NCI-H2227 (cell line): ENCODE data around the gene OSM.

Experiments
- DNase-seq: peaks from one replicate; lab custom pipeline; 2025; ENCODE audit not compliant: unreplicated experiment; lab: John Stamatoyannopoulos, UW

Gene OSM

GRCh38 chr22:30297991-30298701 lies 31.5 kb upstream of the OSM start:
- DNase-seq: no peak

DNA sequence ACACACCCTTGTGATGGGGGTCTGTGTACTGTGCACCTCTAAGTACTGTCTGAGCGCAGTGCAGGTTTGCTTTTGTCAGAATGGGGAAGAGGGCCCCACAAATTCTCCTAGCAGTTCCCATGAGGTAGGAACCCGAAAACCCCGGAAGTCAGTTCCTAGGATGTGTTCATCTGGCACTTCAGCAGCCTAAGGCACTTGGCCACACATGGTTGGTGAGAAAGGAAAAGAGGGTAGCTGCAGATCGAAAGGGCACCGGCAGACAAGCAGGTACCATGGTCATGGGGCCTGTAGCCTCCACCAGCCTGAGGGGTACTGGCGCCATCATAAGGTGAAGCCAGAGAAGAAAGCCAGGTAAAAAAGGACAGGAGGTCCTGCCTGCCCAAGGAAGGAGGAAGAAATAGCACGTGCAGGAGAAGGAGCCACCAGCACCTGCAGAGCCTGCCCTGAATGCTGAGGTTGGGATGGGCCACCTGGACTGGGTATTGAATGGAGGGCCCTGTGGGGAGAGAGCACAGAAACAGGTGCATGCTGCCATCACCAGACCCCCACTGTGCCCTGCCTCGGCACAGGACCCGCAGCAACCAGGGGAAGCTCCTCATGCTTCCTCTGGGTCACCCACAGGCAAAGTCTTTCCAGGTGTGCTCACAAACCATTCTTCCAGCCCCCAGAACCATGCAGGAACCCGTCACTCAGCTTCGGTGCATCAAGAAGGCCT lies 30.8 kb upstream of the OSM start:
- no peak for DNase-seq

DNA sequence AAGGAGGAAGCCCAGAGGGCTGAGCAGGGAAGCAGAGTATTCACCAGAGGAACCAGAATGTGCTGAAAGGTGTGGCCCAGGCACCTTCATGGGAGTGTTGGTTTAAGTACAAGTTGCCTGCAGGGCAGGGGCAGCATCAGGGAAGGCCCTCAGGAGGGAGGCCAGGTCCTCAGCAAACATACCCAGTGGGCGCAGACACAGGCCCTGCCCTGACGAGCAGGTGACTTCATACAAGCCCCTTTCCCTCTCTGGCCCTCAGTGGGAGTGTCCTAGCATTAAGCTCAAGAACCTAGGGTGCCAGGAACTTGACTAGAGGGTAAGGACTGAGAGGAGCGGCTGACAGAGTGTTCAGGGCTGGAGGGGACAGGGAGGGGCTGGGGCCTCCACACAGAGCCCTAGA lies 30.2 kb upstream of the OSM start:
- no peak for DNase-seq

DNA sequence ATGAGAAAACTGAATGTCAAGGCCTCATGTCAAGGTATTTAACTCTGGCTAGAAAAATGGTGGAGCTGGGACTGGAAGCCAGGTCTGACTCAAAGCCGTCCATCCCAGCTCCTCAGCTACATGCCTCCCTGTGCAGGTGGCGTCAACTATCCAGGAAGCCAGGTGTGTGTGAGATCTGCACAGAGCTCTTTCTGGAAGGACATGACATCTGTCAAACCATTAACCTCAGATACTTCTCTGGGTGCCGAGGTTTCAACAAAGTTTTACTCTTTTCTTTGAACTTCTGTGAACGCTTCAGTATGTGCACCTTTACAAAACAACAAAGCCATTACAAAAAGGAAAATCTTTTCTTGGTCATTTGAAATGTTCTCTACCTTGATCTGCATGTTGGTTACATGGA lies 29.7 kb upstream of the OSM start:
- DNase-seq: no peak

GRCh38 chr22:30295576-30295975 lies 28.9 kb upstream of the OSM start:
- DNase-seq: no peak

GRCh38 chr22:30294830-30295229 lies 28.2 kb upstream of the OSM start:
- DNase-seq: no peak

DNA sequence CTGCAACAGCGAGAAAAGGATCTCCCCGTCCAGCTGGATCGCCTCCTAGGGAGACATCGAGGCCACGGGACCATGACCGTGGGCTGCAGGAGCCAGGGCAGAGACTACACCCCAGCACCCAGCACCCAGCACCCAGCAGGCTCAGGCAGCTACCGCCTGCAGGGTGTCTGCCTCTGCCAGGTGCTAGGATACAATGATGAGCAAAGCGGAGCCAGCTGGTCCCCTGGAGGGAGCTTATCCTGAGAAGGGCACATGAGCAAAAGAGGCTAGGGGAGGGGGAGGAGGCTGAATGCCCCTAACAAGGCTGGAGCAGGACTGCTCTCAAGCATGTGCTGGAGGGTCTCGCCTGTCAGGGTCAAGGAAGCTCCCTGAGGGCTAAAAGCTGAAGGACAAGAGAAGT lies 27.4 kb upstream of the OSM start:
- no peak for DNase-seq

DNA sequence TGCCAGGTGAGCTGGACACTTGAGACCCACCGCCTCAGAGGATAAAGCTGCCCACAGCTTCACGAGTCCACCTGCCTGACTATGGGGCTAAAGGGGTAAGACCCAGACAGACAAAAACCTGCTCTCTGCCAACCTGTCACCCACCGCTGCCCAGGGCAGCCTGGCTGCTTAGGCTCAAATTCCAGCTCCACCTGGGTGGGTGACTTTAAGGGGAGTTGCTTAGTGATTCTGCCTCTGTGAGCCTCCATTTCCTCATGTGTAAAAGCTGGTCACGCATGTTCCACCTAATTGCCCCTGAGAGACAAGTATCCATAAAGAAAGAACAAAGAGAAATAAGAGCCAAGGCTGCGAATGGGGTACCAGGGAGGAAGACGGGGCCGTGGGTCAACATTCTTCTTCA lies 26.4 kb upstream of the OSM start:
- no peak for DNase-seq

- no peak for DNase-seq
Measured at GRCh38 chr22:30292069-30292970, 25.7 kb upstream of the OSM start.

DNA sequence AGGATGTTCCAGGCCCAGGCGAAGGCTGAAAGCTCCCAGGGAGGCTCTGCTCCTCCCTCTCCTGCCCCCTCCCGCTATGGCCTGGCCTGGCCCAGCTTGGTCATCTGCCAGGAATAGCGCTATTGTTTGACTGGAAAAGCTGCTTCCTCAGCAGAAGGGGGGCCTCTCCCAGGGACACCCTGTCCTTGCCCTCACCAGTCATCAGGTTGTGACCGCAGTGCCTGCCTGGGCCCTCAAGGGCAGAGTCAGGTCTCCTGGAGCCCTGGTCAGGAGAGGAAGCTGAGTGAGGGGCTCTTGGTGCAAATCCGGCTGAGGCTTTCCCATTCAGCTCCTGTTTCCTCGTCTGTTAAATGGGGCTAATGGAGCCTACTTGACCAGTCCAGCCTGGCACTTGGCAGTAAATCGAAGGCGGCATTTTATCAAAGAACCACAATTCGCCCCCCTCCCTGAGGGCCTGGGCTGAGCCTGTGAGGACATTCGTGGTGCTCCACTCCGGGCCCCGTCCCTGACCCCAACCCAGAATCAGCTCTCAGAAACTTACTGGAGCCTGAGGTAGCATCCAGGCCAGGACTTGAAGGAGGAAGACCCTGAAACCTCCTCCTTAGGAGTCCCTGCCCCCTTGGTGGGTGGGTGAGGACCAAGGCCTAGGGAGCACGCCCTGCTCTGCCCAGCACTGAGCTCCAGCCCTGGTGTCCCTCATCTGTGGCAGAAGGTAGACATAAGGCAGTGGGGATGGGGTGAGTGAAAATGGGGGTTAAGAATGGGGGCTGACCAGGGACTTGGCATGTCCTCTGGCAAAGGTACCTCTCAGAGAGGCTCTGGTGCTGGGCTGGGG lies 24.6 kb upstream of the OSM start:
- DNase-seq: no peak

- DNase-seq: peak; percentile 3
Measured at GRCh38 chr22:30290342-30291057, 23.8 kb upstream of the OSM start.

- no peak for DNase-seq
Measured at GRCh38 chr22:30289980-30290313, 23.3 kb upstream of the OSM start.

DNA sequence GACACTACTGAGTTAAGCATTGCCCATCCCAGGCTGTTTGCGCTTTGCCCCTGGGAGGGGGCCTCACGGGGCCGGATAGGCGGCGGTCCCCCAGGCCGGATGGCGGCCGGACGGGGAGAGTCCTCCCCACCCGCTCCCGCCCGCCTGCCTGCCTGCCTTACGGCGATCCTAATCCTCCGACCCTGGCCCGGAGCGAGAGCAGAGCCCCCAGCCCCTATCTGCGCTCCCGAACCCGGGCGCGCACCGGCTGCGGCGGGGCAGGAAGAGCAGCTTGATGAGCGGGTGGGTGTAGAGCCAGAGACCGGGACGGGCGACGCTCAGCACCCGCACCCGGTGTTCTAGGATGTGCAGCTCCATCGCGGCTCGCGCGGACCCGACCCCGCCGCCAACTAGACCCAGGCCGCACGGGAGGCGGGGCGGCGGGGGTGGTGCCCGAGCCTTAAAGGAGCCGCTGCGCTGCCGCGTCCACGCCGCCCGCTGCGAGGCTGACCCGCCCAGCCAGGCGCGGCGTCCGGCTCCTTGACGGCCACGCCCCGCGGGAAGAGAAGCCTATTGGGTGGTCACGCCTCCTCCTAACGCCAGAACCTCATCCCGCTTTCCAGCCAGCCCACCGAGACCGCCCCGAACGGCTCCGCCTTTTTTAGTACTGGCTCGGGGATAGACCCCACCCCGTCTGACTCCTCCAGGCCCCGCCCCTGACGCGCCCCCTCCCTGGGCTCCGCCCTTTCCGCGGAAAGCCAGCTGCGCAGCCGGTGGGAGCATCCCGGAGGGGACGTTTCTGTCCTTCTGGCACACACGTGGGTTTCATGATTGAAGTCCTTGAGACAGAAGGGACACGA lies 22.7 kb upstream of the OSM start, which contains the start of gene CASTOR1:
Gene CASTOR1 (minus strand): TSS at position 365 of the 839 bp plus-strand sequence. CDS start 8 bp downstream, at position 357.
- DNase-seq: peak; percentile 97

DNA sequence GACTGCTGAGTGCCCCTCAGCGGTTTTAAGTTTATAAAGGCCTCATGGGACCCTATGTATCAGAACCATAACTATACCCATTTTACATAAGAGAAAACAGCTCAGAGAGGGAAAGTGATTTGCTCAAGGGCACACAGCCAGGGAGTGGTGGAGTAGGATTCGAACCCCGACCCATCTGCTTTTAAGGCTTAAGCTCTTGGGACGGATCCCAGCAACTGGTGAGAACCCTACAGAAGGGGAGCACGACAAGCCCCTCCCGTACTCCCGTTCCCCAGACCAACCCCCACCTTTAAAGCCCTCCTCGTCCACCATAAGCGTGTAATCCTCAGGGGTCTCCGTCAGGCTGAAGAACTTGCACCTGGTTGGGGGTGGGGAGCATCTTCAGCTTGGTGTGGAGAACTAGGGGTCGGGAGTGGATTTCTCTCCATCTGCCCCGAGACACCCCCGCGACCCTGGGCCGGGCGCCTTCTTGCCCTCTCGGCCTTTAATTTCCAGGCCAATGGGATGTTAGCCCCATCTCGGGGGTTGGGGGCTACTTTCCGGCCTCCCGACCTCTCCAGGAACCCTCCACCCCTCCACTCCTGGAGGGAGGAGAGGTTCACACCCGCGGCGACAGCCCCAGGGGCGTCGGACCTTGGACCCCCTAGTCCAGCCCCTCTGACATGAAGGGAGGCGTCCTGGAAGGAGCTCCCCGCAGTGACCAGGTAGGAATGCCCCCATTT lies 21.9 kb upstream of the OSM start:
- DNase-seq: no peak

GRCh38 chr22:30287648-30288418 lies 21.2 kb upstream of the OSM start:
- peak; percentile 49 for DNase-seq

DNA sequence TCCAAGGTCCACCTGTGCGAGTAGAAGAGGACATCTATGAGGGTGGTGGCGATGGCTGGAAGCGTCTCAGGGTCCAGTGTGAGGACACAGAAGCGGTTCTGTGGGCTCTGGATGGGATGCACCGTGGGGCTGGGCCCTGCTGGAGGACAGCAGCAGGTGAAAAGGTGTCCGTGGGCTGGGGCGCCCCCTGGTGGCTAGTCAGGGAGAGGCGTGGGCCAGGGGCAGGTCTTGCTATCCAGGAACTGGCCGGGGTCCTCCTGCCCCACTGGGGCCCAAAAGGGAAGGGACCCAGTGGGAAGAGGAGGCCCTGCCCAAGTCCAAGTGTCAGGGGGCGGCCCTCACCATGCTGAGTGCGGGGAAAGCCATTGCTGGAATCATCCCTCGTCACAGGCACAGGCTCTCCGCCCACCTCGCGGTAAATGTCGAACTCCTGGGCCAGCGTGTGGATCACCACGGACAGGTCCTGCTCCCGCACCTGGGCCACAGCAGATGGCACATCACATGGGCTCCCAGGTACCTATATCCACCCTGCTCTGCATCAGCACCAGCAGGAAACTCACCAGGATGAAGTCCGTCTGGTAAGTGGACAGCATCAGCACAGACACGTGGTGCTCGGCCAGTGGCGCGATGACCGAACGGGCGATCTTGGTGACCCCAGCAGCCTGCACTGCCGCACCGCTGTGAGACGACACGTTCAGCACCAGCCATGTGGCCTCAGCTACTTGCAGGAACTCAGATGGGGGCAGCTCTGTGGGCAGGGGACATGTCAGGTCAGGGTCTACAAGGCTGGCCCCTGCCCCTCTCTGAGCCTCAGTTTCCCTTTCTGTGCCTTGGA lies 20.4 kb upstream of the OSM start:
- peak; percentile 60 for DNase-seq

DNA sequence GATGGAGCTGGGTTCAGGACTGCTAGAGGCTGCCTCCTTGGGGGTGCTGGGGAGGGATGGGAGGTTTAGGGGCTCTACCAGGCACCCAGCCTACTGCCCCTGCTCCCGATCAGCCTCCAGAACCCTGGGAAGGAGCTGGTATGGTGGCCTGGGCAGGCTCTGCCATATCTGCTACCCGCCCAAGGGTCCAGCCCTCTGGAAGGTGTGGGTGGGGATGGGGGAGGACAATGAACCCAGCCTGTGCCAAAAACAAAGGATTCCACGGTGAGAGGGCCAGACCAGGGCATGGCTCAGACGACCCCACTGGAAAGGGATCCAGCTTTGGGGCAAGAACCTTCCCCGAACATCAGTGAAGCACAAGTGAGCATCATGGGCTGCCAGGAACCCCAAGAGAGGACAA lies 19.7 kb upstream of the OSM start:
- no peak for DNase-seq
